CD4-positive, alpha-beta memory T cell (primary cell): Measurements from ENCODE around the gene C22orf15. TPM values are rescaled to one million over a fixed set of nuclear protein-coding genes. Genes with fewer than 3 reads are reported as not detected.

ENCODE experiments used
- CTCF ChIA-PET: fragments of 350-600 bp; sonication (Branson Sonifier 250); formaldehyde crosslinking; loops from one replicate; lab custom pipeline; 2021; ENCODE audit warnings: inconsistent platforms; ENCODE audit not compliant: partially characterized antibody; lab: Charles Lee
- POLR2A ChIA-PET: fragments of 350-600 bp; sonication (Branson Sonifier 250); formaldehyde crosslinking; loops from one replicate; lab custom pipeline; 2021; ENCODE audit not compliant: partially characterized antibody; lab: Charles Lee
- DNase-seq, 5 donors: peaks; one replicate each; pipeline versions ENCODE4 v3.0.0 to v3.0.0-alpha.2; 2020 to 2022; ENCODE audit warnings: mixed read lengths in 1 of 5
- H3K27ac ChIP-seq: one replicate; pipeline ENCODE4 v1.7.0; 2013; ENCODE audit warnings: low read depth, low read length
- H3K27me3 ChIP-seq: 2 replicates; pipeline ENCODE4 v1.7.0; 2013; ENCODE audit warnings: mild to moderate bottlenecking, low read length, moderate library complexity; ENCODE audit not compliant: insufficient read depth
- H3K36me3 ChIP-seq: 2 replicates; pipeline ENCODE4 v1.7.0; 2013; ENCODE audit warnings: mild to moderate bottlenecking, low read length, moderate library complexity; ENCODE audit not compliant: insufficient read depth
- H3K4me1 ChIP-seq: 2 replicates; pipeline ENCODE4 v1.7.0; 2013; ENCODE audit warnings: mild to moderate bottlenecking, low read length, moderate library complexity; ENCODE audit not compliant: insufficient read depth
- H3K4me3 ChIP-seq, 2 donors: one replicate each; pipeline ENCODE4 v1.7.0; 2013; ENCODE audit warnings: low read length in 2 of 2, mild to moderate bottlenecking in 1 of 2
- H3K9me3 ChIP-seq, 2 donors: one replicate each; pipeline ENCODE4 v1.7.0; 2013; ENCODE audit warnings: low read length in 2 of 2, control low read depth in 1 of 2; ENCODE audit not compliant: control insufficient read depth in 1 of 2
- H3K27ac Mint-ChIP-seq, 7 donors: one replicate each; pipeline ENCODE4 v1.8.0; 2020 to 2021; ENCODE audit warnings: mixed read lengths in 7 of 7, mild to moderate bottlenecking in 6 of 7, inconsistent platforms in 3 of 7, moderate library complexity in 3 of 7
- H3K27me3 Mint-ChIP-seq, 2 donors: one replicate each; pipeline ENCODE4 v1.8.0; 2020 to 2021; ENCODE audit warnings: mixed read lengths in 2 of 2
- H3K36me3 Mint-ChIP-seq, 2 donors: one replicate each; pipeline ENCODE4 v1.8.0; 2020 to 2021; ENCODE audit warnings: mixed read lengths in 2 of 2, inconsistent platforms in 1 of 2, mild to moderate bottlenecking in 1 of 2
- H3K4me1 Mint-ChIP-seq, 4 donors: one replicate each; pipeline ENCODE4 v1.8.0; 2020 to 2021; ENCODE audit warnings: mixed read lengths in 4 of 4, mild to moderate bottlenecking in 1 of 4
- H3K4me3 Mint-ChIP-seq, 8 donors: one replicate each; pipeline ENCODE4 v1.8.0; 2020 to 2021; ENCODE audit warnings: mixed read lengths in 8 of 8, mild to moderate bottlenecking in 7 of 8, moderate library complexity in 6 of 8, inconsistent platforms in 3 of 8
- H3K9me3 Mint-ChIP-seq, 8 donors: one replicate each; pipeline ENCODE4 v1.8.0; 2020 to 2021; ENCODE audit warnings: mixed read lengths in 8 of 8, mild to moderate bottlenecking in 5 of 8, inconsistent platforms in 3 of 8, moderate library complexity in 1 of 8
- intact Hi-C: fragments of 100-400 bp; cut with micrococcal nuclease; formaldehyde crosslinking; loops from one replicate; pipeline ENCODE4 v1.15.1; 2023
- polyA plus RNA-seq, 2 donors: library from polyadenylated mRNA; unstranded; fragments of 300-500 nt; fragmentation: Illumina TruSeq; gene quantifications; one replicate each; pipeline ENCODE4 v1.2.3, GENCODE V29; 2021
- total RNA-seq, 2 experiments: library from RNA; stranded (reverse); gene quantifications; one replicate each; pipeline ENCODE4 v1.2.3, GENCODE V29; 2021

Gene C22orf15
- total and polyA plus RNA-seq, 4 experiments from 2014 or later = 0.34 to 1.9 (median 1.4) TPM

DNA sequence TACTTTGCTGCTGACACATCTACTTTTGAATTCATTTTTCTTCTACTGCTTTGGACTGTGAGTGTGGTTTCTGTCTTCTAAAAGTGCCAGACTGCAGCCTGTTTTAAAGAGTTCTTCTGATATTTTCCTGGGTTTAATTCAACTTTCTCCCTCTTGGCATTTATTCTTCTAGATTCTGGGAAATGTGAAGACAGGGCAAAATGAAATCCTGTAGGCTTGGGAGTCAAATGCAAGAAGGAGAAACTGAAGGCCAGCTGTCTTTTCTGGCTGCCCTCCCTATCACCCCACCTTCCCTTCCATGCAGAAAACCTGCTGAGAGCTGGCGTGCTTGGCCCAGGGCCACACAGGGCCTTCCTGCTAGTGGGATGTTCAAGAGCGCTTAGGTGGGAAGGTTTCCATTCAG lies 19.5 kb upstream of the C22orf15 start:
- H3K27ac ChIP-seq = no peak overlapping the region
- no peaks in the 10 kb centered on the region for H3K4me1 ChIP-seq
- ChIA-PET CTCF (no interaction called here), POLR2A (no interaction called here)
- Mint-ChIP-seq H3K4me1 (peaks cover 0 to 5% (median 1%) of the 10 kb centered on the region in 4 donors), H3K27ac (no peak overlapping the region), H3K9me3 (peaks cover 0 to 9% (median 2%) of the 10 kb centered on the region in 8 donors), H3K27me3 (no peaks in the 10 kb centered on the region), H3K36me3 (peaks cover 26 to 31% of the 10 kb centered on the region in 2 donors), H3K4me3 (no peak overlapping the region)
- no peaks in the 10 kb centered on the region for H3K36me3 ChIP-seq
- no peak overlapping the region for H3K4me3 ChIP-seq
- DNase-seq = no peak
- no peaks in the 10 kb centered on the region for H3K9me3 ChIP-seq
- no peaks in the 10 kb centered on the region for H3K27me3 ChIP-seq
- intact Hi-C loops = no loop called here

DNA sequence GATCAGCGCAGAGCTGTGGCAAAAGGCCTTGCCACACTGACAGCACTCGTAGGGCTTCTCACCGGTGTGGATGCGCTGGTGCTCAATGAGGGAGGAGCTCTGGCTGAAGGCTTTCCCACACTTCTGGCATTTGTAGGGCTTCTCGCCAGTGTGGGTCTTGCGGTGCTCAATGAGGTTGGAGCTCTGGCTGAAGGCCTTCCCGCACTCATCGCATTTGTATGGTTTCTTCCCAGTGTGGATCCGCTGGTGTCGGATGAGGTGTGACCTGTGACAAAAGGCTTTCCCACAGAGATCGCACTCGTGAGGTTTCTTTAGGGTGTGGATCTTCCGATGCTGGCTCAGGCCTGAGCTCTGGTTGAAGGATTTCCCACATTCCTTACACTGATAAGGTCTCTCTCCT lies 18.8 kb upstream of the C22orf15 start:
- no peak overlapping the region for H3K27ac Mint-ChIP-seq
- CTCF ChIA-PET = no interaction called here
- no peak for DNase-seq
- POLR2A ChIA-PET = no interaction called here
- intact Hi-C loops = no loop called here
- H3K27ac ChIP-seq = no peak overlapping the region
- H3K9me3 Mint-ChIP-seq = peaks cover 0 to 9% (median 2%) of the 10 kb centered on the region in 8 donors
- no peaks in the 10 kb centered on the region for H3K36me3 ChIP-seq
- peaks cover 0 to 5% (median 1%) of the 10 kb centered on the region in 4 donors for H3K4me1 Mint-ChIP-seq
- no peaks in the 10 kb centered on the region for H3K27me3 Mint-ChIP-seq
- H3K4me3 ChIP-seq = no peak overlapping the region
- peaks cover 26 to 31% of the 10 kb centered on the region in 2 donors for H3K36me3 Mint-ChIP-seq
- H3K9me3 ChIP-seq = no peaks in the 10 kb centered on the region
- H3K4me3 Mint-ChIP-seq = no peak overlapping the region
- no peaks in the 10 kb centered on the region for H3K27me3 ChIP-seq
- H3K4me1 ChIP-seq = no peaks in the 10 kb centered on the region

DNA sequence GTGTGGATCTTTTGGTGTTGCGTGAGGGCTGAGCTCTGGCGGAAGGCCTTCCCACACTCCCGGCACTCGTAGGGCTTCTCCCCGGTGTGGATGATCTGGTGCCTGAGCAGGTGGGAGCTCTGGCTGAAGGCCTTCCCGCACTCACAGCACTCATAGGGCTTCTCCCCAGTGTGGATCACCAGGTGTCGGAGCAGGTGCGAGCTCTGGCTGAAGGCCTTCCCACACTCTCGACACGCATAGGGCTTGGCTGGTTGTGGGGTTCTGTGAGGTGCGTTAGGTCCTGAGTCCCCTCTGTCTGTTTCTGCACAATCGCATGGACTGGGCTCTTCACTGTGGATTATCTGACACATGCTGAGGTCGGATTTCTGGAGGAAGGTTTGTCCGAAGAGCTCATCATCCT lies 18.3 kb upstream of the C22orf15 start:
- Histone ChIP-seq H3K4me3 (no peak overlapping the region), H3K36me3 (no peaks in the 10 kb centered on the region), H3K9me3 (no peaks in the 10 kb centered on the region), H3K27me3 (no peaks in the 10 kb centered on the region), H3K27ac (no peak overlapping the region), H3K4me1 (no peaks in the 10 kb centered on the region)
- H3K27ac Mint-ChIP-seq = no peak overlapping the region
- ChIA-PET POLR2A (no interaction called here), CTCF (no interaction called here)
- no peak overlapping the region for H3K4me3 Mint-ChIP-seq
- H3K36me3 Mint-ChIP-seq = peaks cover 26 to 31% of the 10 kb centered on the region in 2 donors
- no peaks in the 10 kb centered on the region for H3K27me3 Mint-ChIP-seq
- no peak for DNase-seq
- intact Hi-C loops = no loop called here
- peaks cover 0 to 5% (median 1%) of the 10 kb centered on the region in 4 donors for H3K4me1 Mint-ChIP-seq
- H3K9me3 Mint-ChIP-seq = peaks cover 0 to 9% (median 2%) of the 10 kb centered on the region in 8 donors

DNA sequence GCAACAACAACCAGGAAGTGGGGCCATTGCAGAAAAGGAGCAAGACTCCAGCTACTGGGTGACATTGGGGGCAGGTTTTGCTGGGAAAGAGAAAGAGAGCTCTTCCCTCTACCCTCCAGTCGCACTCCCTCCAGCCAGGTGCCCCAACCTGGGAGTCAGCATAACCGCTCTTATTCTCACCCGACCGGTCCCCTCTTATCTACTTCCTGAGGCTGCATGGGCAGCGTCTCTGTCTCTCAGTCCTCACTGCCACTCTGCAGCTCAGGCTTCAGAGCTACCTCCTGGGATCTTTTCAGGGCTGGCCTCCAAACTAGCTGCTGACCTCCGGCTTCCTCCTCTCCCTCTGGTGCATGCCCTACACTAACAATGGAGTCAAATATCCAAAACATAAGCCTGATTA lies 17.0 kb upstream of the C22orf15 start:
- POLR2A ChIA-PET = interaction anchor here (0.5 kb wide), 1 partner anchor 9 kb away, joined by 3 read pairs; no protein-coding TSS in a partner anchor
- Histone ChIP-seq H3K27me3 (no peaks in the 10 kb centered on the region), H3K9me3 (no peaks in the 10 kb centered on the region), H3K4me1 (peaks cover 8% of the 10 kb centered on the region), H3K27ac (no peak overlapping the region), H3K4me3 (no peak overlapping the region), H3K36me3 (no peaks in the 10 kb centered on the region)
- peaks cover 26 to 31% of the 10 kb centered on the region in 2 donors for H3K36me3 Mint-ChIP-seq
- peaks cover 0 to 9% (median 2%) of the 10 kb centered on the region in 8 donors for H3K9me3 Mint-ChIP-seq
- intact Hi-C loops = no loop called here
- no peak overlapping the region for H3K27ac Mint-ChIP-seq
- CTCF ChIA-PET = interaction anchor here (0.6 kb wide), 1 partner anchor 17 kb away, joined by 3 read pairs; the partner anchor contains the start of gene C22orf15
- no peak for DNase-seq
- H3K27me3 Mint-ChIP-seq = no peaks in the 10 kb centered on the region
- no peak overlapping the region for H3K4me3 Mint-ChIP-seq
- H3K4me1 Mint-ChIP-seq = peaks cover 10 to 16% (median 10%) of the 10 kb centered on the region in 4 donors

DNA sequence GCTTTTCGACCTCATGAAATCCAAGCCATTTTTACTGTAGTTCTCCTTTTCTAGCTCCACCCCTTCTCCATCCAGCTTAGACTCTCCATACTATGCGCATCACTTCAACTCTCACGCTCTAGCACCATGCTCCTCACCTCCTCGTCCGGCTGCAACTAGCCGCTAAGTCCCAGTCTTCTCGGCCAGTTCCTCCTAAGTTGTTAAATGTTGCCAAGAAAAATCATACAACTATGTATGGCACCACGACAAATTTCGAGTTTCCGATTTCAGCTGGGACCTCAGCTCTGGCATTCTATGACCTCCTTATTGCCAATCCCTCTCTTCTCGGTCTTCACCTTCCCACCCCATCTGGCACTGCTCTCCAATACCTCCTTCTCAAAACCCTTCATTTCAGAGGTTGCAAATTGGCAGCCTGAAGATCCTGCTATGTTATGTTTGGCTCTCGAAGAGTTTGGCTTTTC lies 12.9 kb upstream of the C22orf15 start:
- CTCF ChIA-PET = interaction anchor here (1.2 to 1.7 kb wide), 2 partner anchors 8 to 21 kb away, joined by 3 to 7 read pairs; no protein-coding TSS in a partner anchor

DNA sequence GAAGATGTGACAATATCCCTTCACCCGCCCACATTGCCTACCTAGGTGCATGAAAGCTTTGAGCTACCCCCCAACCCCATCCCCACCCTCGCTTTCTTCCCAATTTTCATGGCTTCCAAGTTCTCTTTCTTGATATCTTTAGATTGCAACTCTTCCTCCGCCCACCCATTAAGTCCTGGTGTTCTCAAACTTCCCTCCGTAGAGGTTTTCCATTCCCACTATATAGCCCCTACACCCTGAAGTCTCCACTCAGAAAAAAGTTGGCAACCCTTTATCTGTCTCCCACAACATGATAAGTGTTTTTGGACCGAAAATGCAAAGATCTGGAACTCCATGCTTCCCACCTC lies 12.4 kb upstream of the C22orf15 start:
- H3K27ac ChIP-seq = peak overlapping the region; percentile 40
- POLR2A ChIA-PET = interaction anchor here (0.6 to 3.0 kb wide), 10 partner anchors 9 to 144 kb away, joined by 3 to 18 read pairs (median 10); partner anchors contain the start of genes C22orf15, CHCHD10, MIF and SLC2A11
- H3K4me1 Mint-ChIP-seq = peaks cover 7 to 21% (median 12%) of the 10 kb centered on the region in 4 donors
- H3K4me1 ChIP-seq = peaks cover 13% of the 10 kb centered on the region
- DNase-seq = no peak
- no peaks in the 10 kb centered on the region for H3K27me3 Mint-ChIP-seq
- no peaks in the 10 kb centered on the region for H3K27me3 ChIP-seq
- no peaks in the 10 kb centered on the region for H3K9me3 ChIP-seq
- no peaks in the 10 kb centered on the region for H3K9me3 Mint-ChIP-seq
- intact Hi-C loops = loop anchor here (5.0 kb wide), 1 partner anchor 33 kb away; no protein-coding TSS in a partner anchor
- peaks cover 3 to 9% of the 10 kb centered on the region in 2 donors for H3K36me3 Mint-ChIP-seq
- H3K36me3 ChIP-seq = no peaks in the 10 kb centered on the region
- CTCF ChIA-PET = interaction anchor here (0.6 to 1.2 kb wide), 3 partner anchors 8 to 108 kb away, joined by 3 to 4 read pairs (median 3); no protein-coding TSS in a partner anchor
- H3K27ac Mint-ChIP-seq = peak overlapping the region; percentile 34 to 84 (median 77)
- peak overlapping the region; percentile 73 for H3K4me3 ChIP-seq
- peak overlapping the region; percentile 76 to 83 (median 79) for H3K4me3 Mint-ChIP-seq

More for the DNA sequence above, 12.9 kb upstream of the C22orf15 start:
- Mint-ChIP-seq H3K9me3 (peaks cover 0 to under 1% (median under 1%) of the 10 kb centered on the region in 8 donors), H3K4me3 (peak overlapping the region; percentile 76 to 83 (median 79)), H3K36me3 (peaks cover 7 to 14% of the 10 kb centered on the region in 2 donors), H3K27ac (peak overlapping the region in 5 of 7 donors; percentile 10 to 84 (median 59)), H3K4me1 (peaks cover 10 to 25% (median 12%) of the 10 kb centered on the region in 4 donors), H3K27me3 (no peaks in the 10 kb centered on the region)
- no peaks in the 10 kb centered on the region for H3K9me3 ChIP-seq
- H3K4me3 ChIP-seq = no peak overlapping the region
- POLR2A ChIA-PET = interaction anchor here (2.0 to 3.0 kb wide), 3 partner anchors 33 to 144 kb away, joined by 11 to 15 read pairs (median 14); partner anchors contain the start of genes MIF and SMARCB1
- DNase-seq = no peak
- H3K36me3 ChIP-seq = no peaks in the 10 kb centered on the region
- intact Hi-C loops = loop anchor here (5.0 kb wide), 1 partner anchor 33 kb away; no protein-coding TSS in a partner anchor
- H3K27me3 ChIP-seq = no peaks in the 10 kb centered on the region
- peaks cover 13% of the 10 kb centered on the region for H3K4me1 ChIP-seq
- H3K27ac ChIP-seq = no peak overlapping the region
